Measurements from ENCODE around the gene UBR4. TPM values are rescaled to one million over a fixed set of nuclear protein-coding genes. Genes with fewer than 3 reads are reported as not detected.

The UBR4 gene
- total RNA-seq, 2 experiments from 2014 or later: 133 TPM

DNA sequence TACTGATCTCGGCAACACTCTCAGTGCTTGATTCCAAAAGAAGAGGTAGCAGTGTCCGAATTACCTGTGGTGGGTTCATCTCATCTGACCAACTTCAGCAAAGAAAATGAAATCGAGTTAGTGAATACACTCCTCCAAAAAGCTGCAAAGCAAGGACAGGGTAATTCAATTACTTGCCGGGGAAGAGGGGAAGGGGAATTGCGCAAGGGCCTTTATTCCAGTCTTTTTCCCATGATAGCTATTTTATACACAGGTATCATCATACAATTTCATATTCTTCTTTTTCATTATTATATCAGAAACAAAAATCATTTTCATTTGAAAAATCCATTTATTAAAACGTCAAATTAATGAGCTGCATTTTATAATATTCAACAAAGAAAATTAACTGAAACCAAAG, 42.9 kb downstream of the UBR4 start:
- CTCF ChIA-PET: interaction anchor here (0.9 to 2.8 kb wide), 2 partner anchors 74 to 283 kb away, joined by 3 to 8 read pairs; no protein-coding TSS in a partner anchor
- Mint-ChIP-seq H3K4me1 (ENCODE audit: low read depth) (peaks cover 23% of the 10 kb centered on the region), H3K4me3 (no peak overlapping the region), H3K27ac (no peak overlapping the region), H3K27me3 (no peaks in the 10 kb centered on the region), H3K36me3 (ENCODE audit: low read depth) (peaks cover 76% of the 10 kb centered on the region), H3K9me3 (no peaks in the 10 kb centered on the region)
- ATAC-seq (no peak), DNase-seq (no peak)
- POLR2A ChIA-PET: interaction anchor here (0.6 kb wide), 1 partner anchor 31 kb away, joined by 3 read pairs; no protein-coding TSS in a partner anchor
- intact Hi-C loops (cut with micrococcal nuclease): no loop called here
- TF ChIP-seq, protein P1, sequence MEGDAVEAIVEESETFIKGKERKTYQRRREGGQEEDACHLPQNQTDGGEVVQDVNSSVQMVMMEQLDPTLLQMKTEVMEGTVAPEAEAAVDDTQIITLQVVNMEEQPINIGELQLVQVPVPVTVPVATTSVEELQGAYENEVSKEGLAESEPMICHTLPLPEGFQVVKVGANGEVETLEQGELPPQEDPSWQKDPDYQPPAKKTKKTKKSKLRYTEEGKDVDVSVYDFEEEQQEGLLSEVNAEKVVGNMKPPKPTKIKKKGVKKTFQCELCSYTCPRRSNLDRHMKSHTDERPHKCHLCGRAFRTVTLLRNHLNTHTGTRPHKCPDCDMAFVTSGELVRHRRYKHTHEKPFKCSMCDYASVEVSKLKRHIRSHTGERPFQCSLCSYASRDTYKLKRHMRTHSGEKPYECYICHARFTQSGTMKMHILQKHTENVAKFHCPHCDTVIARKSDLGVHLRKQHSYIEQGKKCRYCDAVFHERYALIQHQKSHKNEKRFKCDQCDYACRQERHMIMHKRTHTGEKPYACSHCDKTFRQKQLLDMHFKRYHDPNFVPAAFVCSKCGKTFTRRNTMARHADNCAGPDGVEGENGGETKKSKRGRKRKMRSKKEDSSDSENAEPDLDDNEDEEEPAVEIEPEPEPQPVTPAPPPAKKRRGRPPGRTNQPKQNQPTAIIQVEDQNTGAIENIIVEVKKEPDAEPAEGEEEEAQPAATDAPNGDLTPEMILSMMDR (IDR thresholded peaks at IDR 0.05): no peak

DNA sequence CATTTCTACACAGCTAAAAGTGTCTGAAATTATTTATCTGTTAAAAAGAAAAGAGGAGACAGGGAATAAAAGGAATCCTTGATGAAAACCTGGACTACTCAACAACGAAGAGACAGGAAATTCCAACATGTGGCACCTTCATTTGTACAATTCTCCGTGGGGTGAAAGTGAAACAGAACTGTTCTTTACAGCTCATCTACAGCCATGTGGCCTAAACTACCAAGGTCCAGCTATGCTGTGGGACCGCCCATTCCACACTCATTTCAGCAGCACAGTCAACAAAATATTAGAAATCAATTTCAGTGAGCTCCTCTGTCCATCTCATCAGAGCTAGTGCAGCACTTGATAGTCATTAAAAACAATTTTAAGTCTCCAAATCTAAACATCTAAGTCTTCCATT, 44.0 kb downstream of the UBR4 start:
- POLR2A ChIA-PET: interaction anchor here (2.2 kb wide), 1 partner anchor 11 kb away, joined by 5 read pairs; no protein-coding TSS in a partner anchor
- CTCF ChIA-PET: interaction anchor here (1.1 to 3.4 kb wide), 7 partner anchors 13 to 282 kb away, joined by 3 to 15 read pairs (median 5); no protein-coding TSS in a partner anchor
- Mint-ChIP-seq H3K4me3 (no peak overlapping the region), H3K27me3 (no peaks in the 10 kb centered on the region), H3K4me1 (ENCODE audit: low read depth) (peaks cover 21% of the 10 kb centered on the region), H3K36me3 (ENCODE audit: low read depth) (peaks cover 77% of the 10 kb centered on the region), H3K27ac (peak overlapping the region; percentile 7), H3K9me3 (no peaks in the 10 kb centered on the region)
- TF ChIP-seq, protein P1 (IDR thresholded peaks at IDR 0.05): no peak
- intact Hi-C loops (cut with micrococcal nuclease): no loop called here
- DNase-seq (no peak), ATAC-seq (no peak)

DNA sequence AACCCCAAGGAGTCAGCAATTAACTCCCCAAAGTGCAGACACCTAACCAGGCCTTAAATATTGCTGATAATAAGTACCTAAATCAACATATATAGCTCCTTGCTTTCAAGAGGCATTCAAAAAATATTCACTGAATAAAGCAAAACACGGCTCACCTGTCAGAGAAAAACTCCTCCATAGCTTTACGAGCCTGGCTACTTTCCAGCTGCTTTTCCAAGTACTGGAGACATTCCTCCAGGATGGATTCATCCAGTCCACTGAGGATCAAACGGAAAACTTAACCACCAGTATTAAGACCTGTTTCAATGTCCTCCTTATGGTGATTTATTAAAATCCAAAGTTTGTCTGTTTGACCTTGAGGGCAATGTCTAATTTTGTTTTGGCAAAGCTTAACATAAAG, 44.6 kb downstream of the UBR4 start:
- H3K36me3 Mint-ChIP-seq (ENCODE audit: low read depth): peaks cover 79% of the 10 kb centered on the region
- CTCF ChIA-PET: interaction anchor here (1.1 to 3.4 kb wide), 7 partner anchors 14 to 281 kb away, joined by 3 to 15 read pairs (median 5); no protein-coding TSS in a partner anchor
- ATAC-seq (no peak), DNase-seq (no peak)
- POLR2A ChIA-PET: interaction anchor here (0.7 to 2.2 kb wide), 3 partner anchors 10 to 58 kb away, joined by 3 to 5 read pairs (median 3); no protein-coding TSS in a partner anchor
- H3K4me1 Mint-ChIP-seq (ENCODE audit: low read depth): peaks cover 15% of the 10 kb centered on the region
- no peak overlapping the region for H3K4me3 Mint-ChIP-seq
- H3K27ac Mint-ChIP-seq: no peak overlapping the region
- TF ChIP-seq, protein P1 (IDR thresholded peaks at IDR 0.05): no peak
- intact Hi-C loops (cut with micrococcal nuclease): no loop called here
- H3K9me3 Mint-ChIP-seq: no peaks in the 10 kb centered on the region
- no peaks in the 10 kb centered on the region for H3K27me3 Mint-ChIP-seq

DNA sequence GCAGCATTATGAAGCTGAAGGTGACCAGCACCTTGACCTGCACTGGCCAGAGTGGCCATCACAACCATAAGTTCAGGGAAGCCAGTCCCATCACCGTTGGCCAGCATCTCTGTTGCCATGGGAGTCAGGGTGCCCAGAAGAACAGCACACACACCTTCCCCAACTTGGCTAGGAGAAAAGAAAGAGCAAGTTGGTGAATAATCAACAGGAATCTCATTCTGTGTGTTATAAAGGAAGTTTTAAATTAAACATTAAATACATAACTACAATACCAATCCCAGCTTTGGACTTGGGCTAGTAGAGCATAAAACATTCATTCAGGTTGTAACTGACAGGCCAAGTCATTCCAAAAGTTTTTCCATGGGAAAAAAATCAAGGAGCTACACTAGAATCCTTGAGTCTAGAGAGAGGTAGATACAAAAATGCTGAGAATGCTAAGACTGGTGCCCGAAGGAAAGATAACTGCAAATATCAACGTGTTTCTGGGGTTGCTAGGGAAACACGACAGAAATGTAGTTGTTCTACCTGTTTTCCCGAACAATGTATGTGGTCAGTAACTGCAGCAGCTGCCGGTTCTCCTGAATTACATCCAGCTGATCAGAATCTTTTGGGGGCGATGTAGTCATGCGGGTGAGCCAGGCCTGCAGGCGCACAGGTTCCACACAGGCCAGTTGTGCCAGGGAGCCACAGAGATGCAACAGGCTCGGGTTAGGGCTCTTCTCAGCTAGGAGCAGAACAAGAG, 45.6 kb downstream of the UBR4 start:
- intact Hi-C loops (cut with micrococcal nuclease): no loop called here
- no peaks in the 10 kb centered on the region for H3K9me3 Mint-ChIP-seq
- H3K27me3 Mint-ChIP-seq: no peaks in the 10 kb centered on the region
- ATAC-seq (no peak), DNase-seq (no peak)
- TF ChIP-seq, protein P1 (IDR thresholded peaks at IDR 0.05): no peak
- no peak overlapping the region for H3K4me3 Mint-ChIP-seq
- POLR2A ChIA-PET: interaction anchor here (1.1 to 2.2 kb wide), 2 partner anchors 9 to 70 kb away, joined by 3 to 5 read pairs; no protein-coding TSS in a partner anchor
- H3K36me3 Mint-ChIP-seq (ENCODE audit: low read depth): peaks cover 78% of the 10 kb centered on the region
- H3K27ac Mint-ChIP-seq: no peak overlapping the region
- CTCF ChIA-PET: interaction anchor here (1.0 to 3.4 kb wide), 4 partner anchors 9 to 77 kb away, joined by 3 to 15 read pairs (median 4); no protein-coding TSS in a partner anchor
- H3K4me1 Mint-ChIP-seq (ENCODE audit: low read depth): peaks cover 5% of the 10 kb centered on the region

DNA sequence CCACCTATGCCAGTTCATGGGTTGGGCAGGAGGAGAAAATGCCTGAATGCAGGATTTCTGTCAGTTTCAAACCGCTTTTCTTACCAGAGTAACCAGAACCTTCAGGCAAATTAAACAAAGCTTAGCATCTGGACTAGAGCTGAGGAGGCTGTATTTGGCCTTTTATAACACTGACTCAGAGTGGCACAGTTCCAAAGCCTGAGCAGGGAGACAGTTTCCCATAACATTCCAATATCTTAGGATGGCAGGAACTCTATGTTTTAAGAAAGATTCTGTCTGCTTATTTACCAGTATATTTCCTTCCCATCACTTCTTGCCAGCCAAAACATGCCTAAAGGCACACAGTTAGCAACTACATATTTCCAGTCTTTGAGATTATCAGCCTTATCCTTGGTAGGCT, 46.8 kb downstream of the UBR4 start:
- DNase-seq (no peak), ATAC-seq (no peak)
- peaks cover 74% of the 10 kb centered on the region for H3K36me3 Mint-ChIP-seq (ENCODE audit: low read depth)
- no peaks in the 10 kb centered on the region for H3K4me1 Mint-ChIP-seq (ENCODE audit: low read depth)
- CTCF ChIA-PET: interaction anchor here (1.2 to 1.7 kb wide), 3 partner anchors 10 to 256 kb away, joined by 3 to 5 read pairs (median 3); no protein-coding TSS in a partner anchor
- H3K27ac Mint-ChIP-seq: peak overlapping the region; percentile 1
- intact Hi-C loops (cut with micrococcal nuclease): no loop called here
- H3K4me3 Mint-ChIP-seq: no peak overlapping the region
- H3K9me3 Mint-ChIP-seq: no peaks in the 10 kb centered on the region
- no peaks in the 10 kb centered on the region for H3K27me3 Mint-ChIP-seq
- POLR2A ChIA-PET: no interaction called here
- TF ChIP-seq, protein P1 (IDR thresholded peaks at IDR 0.05): no peak
